Neural progenitor cell (in vitro differentiated cells): ENCODE results near the gene RPTOR.

ENCODE experiments used
- EZH2 ChIP-seq: fragments of 200-600 bp; sonication (generic); IDR thresholded peaks from 2 replicates; pipeline ENCODE4 v1.6.1; 2017; ENCODE audit warnings: antibody characterized with exemption, mild to moderate bottlenecking, moderate library complexity
- EZH2phosphoT487 ChIP-seq: fragments of 200-600 bp; sonication (generic); IDR thresholded peaks from 2 replicates; pipeline ENCODE4 v1.6.1; 2017; ENCODE audit warnings: antibody characterized with exemption
- TF ChIP-seq, protein P1 (sequence below): fragments of 200-600 bp; sonication (generic); IDR thresholded peaks from 2 replicates; pipeline ENCODE4 v1.5.1; 2017; ENCODE audit warnings: antibody characterized with exemption, mild to moderate bottlenecking

DNA sequence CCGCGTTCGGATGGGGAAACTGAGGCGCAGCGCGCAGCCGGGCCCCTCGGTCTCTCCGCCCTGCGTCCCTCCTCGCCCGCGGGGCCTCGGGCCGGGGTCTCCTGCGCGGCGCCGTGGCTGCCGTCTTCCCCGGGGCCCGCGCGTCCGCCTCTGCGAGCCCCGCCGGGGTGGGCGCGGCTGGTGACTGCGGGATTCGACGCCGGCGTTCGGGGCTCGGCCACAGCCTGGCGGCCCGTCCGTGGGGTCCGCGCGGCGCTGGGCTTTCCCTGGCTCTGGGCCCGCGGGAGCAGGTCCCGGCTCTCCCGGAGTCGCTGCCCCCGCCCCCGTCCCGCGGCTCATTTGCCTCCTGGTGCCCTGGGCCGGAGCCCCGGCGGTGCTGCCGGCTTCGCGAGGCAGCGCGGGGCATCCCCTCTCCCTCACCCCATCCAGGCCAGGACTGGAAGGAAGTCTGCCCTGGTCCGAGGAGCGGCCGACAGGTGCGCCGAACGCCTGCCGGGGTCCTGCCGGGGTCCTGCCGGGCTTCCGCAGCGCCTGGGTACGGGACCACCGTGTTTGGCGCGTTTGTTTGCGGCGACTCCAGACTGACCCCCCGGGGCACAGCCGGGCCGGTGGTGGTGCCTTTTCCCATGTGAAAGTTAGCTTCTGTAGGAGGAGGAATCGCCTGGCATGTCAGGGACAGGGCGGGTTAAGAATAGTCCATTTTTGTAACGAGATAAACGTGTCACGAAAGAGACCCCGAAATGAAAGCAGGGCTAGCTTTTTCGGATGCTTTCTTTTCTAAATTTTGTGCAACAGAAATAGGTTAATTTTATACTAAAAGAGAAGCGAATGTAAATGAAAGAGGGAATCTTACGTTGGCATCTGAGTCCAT lies 447.7 kb downstream of the RPTOR start:
- TF ChIP-seq, protein P1, sequence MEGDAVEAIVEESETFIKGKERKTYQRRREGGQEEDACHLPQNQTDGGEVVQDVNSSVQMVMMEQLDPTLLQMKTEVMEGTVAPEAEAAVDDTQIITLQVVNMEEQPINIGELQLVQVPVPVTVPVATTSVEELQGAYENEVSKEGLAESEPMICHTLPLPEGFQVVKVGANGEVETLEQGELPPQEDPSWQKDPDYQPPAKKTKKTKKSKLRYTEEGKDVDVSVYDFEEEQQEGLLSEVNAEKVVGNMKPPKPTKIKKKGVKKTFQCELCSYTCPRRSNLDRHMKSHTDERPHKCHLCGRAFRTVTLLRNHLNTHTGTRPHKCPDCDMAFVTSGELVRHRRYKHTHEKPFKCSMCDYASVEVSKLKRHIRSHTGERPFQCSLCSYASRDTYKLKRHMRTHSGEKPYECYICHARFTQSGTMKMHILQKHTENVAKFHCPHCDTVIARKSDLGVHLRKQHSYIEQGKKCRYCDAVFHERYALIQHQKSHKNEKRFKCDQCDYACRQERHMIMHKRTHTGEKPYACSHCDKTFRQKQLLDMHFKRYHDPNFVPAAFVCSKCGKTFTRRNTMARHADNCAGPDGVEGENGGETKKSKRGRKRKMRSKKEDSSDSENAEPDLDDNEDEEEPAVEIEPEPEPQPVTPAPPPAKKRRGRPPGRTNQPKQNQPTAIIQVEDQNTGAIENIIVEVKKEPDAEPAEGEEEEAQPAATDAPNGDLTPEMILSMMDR, result no peak
- TF ChIP-seq EZH2, result peak; percentile 39
- TF ChIP-seq EZH2phosphoT487, result no peak
